ENCODE results near the gene C14orf180. TPM values are rescaled to one million over a fixed set of nuclear protein-coding genes. Genes with fewer than 3 reads are reported as not detected.
A peak's percentile ranks its signal among the peaks of the same experiment; 100 is the strongest.

C14orf180 gene
- total and polyA plus RNA-seq, 12 donors = 13.8 to 139 (median 75.1) TPM

DNA sequence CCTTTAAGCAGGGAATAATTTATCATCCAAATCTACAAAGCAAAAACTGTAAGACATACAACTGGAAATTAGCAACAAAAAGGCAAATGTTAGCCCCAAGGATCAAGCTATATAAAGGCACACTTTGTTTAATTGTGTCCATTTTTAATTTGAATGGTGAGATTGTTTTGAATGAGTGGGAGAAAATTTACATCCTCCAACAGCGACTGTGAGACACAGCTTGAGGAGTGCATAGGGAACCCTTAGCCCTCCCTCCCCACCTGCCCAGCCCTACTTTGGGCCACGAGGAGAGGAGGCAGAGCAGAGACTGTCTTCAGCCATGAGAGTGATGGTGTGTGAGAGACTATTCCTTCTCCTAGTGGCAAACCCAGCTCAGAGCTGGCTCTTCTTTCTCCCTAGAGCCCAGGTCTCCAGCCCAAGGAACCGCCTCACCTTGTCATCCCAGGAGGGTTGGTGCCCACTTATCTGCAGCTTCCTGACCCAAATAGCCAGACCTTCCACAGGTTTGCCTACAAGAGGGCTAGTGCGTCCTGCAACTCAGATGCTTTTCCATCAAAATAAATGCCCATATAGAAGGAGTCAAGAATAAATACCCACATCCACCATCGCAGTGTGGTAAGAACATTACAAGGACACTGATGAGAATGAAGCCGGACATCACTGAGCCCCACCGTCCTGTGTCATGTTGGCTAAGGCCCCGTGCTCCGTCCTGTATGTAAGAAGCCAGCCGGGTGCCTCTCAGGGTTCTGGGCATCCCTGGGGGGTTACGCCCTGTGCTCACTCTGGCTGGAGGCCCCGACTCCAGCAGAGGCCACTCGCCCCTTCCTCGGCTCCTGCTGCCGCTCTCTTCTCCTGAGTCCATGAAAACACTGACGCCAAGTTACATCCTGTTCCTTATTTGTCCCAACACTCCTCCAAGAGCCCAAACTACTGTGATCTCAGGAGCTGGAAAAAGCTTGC is 36.4 kb upstream of the C14orf180 start:
- ATAC-seq (no peak), DNase-seq (no peak)
- H3K27me3 ChIP-seq = peaks cover 0 to 64% (median 47%) of the 10 kb centered on the region in 7 donors
- TF ChIP-seq, protein P1, sequence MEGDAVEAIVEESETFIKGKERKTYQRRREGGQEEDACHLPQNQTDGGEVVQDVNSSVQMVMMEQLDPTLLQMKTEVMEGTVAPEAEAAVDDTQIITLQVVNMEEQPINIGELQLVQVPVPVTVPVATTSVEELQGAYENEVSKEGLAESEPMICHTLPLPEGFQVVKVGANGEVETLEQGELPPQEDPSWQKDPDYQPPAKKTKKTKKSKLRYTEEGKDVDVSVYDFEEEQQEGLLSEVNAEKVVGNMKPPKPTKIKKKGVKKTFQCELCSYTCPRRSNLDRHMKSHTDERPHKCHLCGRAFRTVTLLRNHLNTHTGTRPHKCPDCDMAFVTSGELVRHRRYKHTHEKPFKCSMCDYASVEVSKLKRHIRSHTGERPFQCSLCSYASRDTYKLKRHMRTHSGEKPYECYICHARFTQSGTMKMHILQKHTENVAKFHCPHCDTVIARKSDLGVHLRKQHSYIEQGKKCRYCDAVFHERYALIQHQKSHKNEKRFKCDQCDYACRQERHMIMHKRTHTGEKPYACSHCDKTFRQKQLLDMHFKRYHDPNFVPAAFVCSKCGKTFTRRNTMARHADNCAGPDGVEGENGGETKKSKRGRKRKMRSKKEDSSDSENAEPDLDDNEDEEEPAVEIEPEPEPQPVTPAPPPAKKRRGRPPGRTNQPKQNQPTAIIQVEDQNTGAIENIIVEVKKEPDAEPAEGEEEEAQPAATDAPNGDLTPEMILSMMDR (IDR thresholded peaks at IDR 0.05) = no peak
- 84 to 86% methylated on average over 16 of the region's 16 CpGs for WGBS, 2 donors
- no peaks in the 10 kb centered on the region for H3K9me3 ChIP-seq
- no peak overlapping the region for H3K4me3 ChIP-seq
- H3K4me1 ChIP-seq = peaks cover 0 to 11% (median 4%) of the 10 kb centered on the region in 9 donors
- intact Hi-C loops (cut with DNase I) = no loop called here
- H3K36me3 ChIP-seq = no peaks in the 10 kb centered on the region
- H3K27ac ChIP-seq = no peak overlapping the region

DNA sequence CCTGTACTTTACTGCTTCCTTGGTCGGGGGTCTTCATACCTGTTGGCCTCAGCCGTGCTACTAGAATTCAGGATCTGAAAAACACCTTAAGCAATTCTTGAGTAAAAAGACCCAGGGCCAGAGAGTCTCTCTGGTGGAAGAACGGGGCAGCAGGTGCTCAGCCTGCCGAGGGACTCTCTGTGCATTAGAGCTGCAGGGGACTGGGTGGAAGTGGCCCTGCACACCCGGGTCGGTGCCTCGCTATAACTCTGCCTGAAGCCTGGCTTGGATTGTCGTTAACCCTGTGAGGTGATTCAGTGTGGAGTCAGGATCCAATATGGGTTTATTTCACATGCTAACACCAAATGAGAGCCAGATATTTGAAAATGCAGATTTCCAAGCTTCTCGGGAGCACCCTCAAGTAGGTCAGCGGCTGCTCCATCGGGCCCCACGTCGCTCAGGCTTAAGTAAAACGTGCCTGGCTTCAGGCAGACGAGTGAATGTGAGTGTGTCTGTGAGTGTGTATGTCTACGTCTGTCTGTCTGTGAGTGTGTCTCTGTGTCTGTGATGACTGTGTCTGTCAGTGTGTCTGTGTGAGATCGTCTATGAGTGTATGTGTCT is 35.1 kb upstream of the C14orf180 start:
- peaks cover 0 to 11% (median 4%) of the 10 kb centered on the region in 9 donors for H3K4me1 ChIP-seq
- H3K36me3 ChIP-seq = no peaks in the 10 kb centered on the region
- DNase-seq (no peak), ATAC-seq (no peak)
- H3K27ac ChIP-seq = no peak overlapping the region
- H3K27me3 ChIP-seq = peaks cover 0 to 73% (median 47%) of the 10 kb centered on the region in 7 donors
- TF ChIP-seq, protein P1 (IDR thresholded peaks at IDR 0.05) = no peak
- H3K4me3 ChIP-seq = no peak overlapping the region
- H3K9me3 ChIP-seq = no peaks in the 10 kb centered on the region
- WGBS, 2 donors = 66 to 73% methylated on average over 17 of the region's 17 CpGs
- intact Hi-C loops (cut with DNase I) = no loop called here

DNA sequence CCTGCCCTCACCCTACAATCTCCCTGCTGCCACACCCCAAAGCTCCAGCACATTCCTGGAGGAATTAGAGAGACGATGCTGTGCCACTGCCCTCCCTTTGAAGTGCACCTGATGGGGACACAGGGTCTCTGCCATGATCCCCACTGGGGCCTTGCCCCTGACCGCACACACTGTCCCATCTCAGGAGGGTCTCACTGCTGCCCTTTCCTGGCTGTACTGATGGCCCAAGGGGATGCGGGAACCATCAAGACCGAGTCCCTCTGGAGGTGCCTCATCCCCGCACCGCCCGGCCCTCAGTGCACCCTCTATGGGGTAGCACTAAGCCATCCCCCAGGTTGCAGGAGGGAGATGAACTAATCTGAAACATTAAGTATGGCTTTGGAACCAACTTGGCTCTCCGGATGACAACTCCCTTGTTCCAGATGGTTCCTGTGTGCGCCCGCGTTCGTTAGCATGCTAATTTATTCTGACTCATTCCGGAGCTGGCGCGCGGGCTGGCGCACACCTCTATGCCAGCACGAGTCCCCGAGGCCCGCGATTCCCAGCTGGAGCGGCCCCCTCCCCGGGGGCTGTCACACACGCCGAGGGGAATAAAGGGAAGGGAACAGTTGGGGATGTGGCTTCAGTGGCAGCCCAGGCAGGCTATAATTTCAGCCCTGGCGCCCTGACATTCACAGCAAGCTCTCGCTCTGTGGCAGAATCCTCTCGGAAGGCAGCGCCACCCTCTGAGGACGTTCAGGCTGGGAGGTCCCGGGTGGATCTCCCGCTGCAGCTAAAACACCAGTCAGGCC is 34.2 kb upstream of the C14orf180 start:
- intact Hi-C loops (cut with DNase I) = no loop called here
- Histone ChIP-seq H3K27ac (no peak overlapping the region), H3K36me3 (no peaks in the 10 kb centered on the region), H3K4me3 (peak overlapping the region in 1 of 10 donors; percentile 22), H3K27me3 (peaks cover 0 to 76% (median 47%) of the 10 kb centered on the region in 7 donors), H3K4me1 (peaks cover 0 to 11% (median 4%) of the 10 kb centered on the region in 9 donors), H3K9me3 (no peaks in the 10 kb centered on the region)
- TF ChIP-seq, protein P1 (IDR thresholded peaks at IDR 0.05) = peak in 1 of 9 donors; percentile 20
- DNase-seq (no peak), ATAC-seq (peak in 3 of 8 donors; percentile 9 to 44 (median 22))
- WGBS, 2 donors = 46 to 61% methylated on average over 32 of the region's 32 CpGs

Data from heart right ventricle (tissue), 16 donors.